HG02981 (cell line): ENCODE data around the gene WNT7B.
"Not testable (repeated sequence)": the region's sequence is repeated elsewhere in the genome, so short reads cannot be mapped to it uniquely, and the experiment has no call there.

ENCODE experiments used
- ATAC-seq: cut with Tn5 transposase; IDR thresholded peaks from one replicate; pipeline ENCODE4 v1.9.1; 2021; ENCODE audit warnings: mild to moderate bottlenecking, moderate library complexity; ENCODE audit not compliant: unreplicated experiment

Gene WNT7B

GRCh38 chr22:46008836-46009596 lies 32.1 kb upstream of the WNT7B start:
- ATAC-seq: no peak

- ATAC-seq: no peak
Measured at GRCh38 chr22:46008291-46008690, 31.3 kb upstream of the WNT7B start.

GRCh38 chr22:46007848-46008261 lies 30.9 kb upstream of the WNT7B start:
- ATAC-seq: no peak

- no peak for ATAC-seq
Measured at GRCh38 chr22:46007003-46007847, 30.3 kb upstream of the WNT7B start.

GRCh38 chr22:46006379-46007002 lies 29.5 kb upstream of the WNT7B start:
- ATAC-seq: no peak

- ATAC-seq: not testable (repeated sequence)
Measured at GRCh38 chr22:46005116-46005705, 28.2 kb upstream of the WNT7B start.

GRCh38 chr22:46004105-46004866 lies 27.3 kb upstream of the WNT7B start:
- ATAC-seq: no peak

GRCh38 chr22:46003271-46004091 lies 26.5 kb upstream of the WNT7B start:
- no peak for ATAC-seq

- ATAC-seq: no peak
Measured at GRCh38 chr22:46002757-46003270, 25.9 kb upstream of the WNT7B start.

- ATAC-seq: no peak
Measured at GRCh38 chr22:46001426-46002106, 24.6 kb upstream of the WNT7B start.

- ATAC-seq: no peak
Measured at GRCh38 chr22:46001046-46001425, 24.1 kb upstream of the WNT7B start.

GRCh38 chr22:46000081-46001027 lies 23.4 kb upstream of the WNT7B start:
- no peak for ATAC-seq

- ATAC-seq: no peak
Measured at GRCh38 chr22:45999379-45999971, 22.5 kb upstream of the WNT7B start.

GRCh38 chr22:45998638-45999378 lies 21.8 kb upstream of the WNT7B start:
- ATAC-seq: no peak

- no peak for ATAC-seq
Measured at GRCh38 chr22:45997777-45998637, 21.0 kb upstream of the WNT7B start.
